SKM-1 (cell line): Measurements from ENCODE around the gene GATA2.

Experiments
- DNase-seq: peaks from one replicate; lab custom pipeline; 2025; ENCODE audit not compliant: unreplicated experiment; lab: John Stamatoyannopoulos, UW

The GATA2 gene

GRCh38 chr3:128456776-128457715 lies 36.0 kb downstream of the GATA2 start:
- no peak for DNase-seq

GRCh38 chr3:128455786-128456748 lies 36.9 kb downstream of the GATA2 start:
- no peak for DNase-seq

- DNase-seq = no peak
These were observed 37.9 kb downstream of the GATA2 start for GRCh38 chr3:128455116-128455515.

GRCh38 chr3:128454310-128454618 lies 38.7 kb downstream of the GATA2 start:
- no peak for DNase-seq

- no peak for DNase-seq
These were observed 39.3 kb downstream of the GATA2 start for GRCh38 chr3:128453501-128454309.

GRCh38 chr3:128452678-128453275 lies 40.2 kb downstream of the GATA2 start:
- DNase-seq = no peak

- no peak for DNase-seq
These were observed 40.9 kb downstream of the GATA2 start for GRCh38 chr3:128452120-128452519.

- DNase-seq = no peak
These were observed 43.8 kb downstream of the GATA2 start for GRCh38 chr3:128449111-128449638.

GRCh38 chr3:128448491-128448890 lies 44.5 kb downstream of the GATA2 start:
- no peak for DNase-seq

GRCh38 chr3:128447561-128448013 lies 45.4 kb downstream of the GATA2 start:
- DNase-seq = no peak

GRCh38 chr3:128446821-128447220 lies 46.2 kb downstream of the GATA2 start:
- DNase-seq = no peak

- no peak for DNase-seq
These were observed 47.6 kb downstream of the GATA2 start for GRCh38 chr3:128445357-128445756.

GRCh38 chr3:128443771-128444170 lies 49.2 kb downstream of the GATA2 start:
- no peak for DNase-seq

GRCh38 chr3:128442949-128443348 lies 50.1 kb downstream of the GATA2 start:
- no peak for DNase-seq

GRCh38 chr3:128442070-128442469 lies 50.9 kb downstream of the GATA2 start:
- DNase-seq = no peak

- DNase-seq = no peak
These were observed 53.8 kb downstream of the GATA2 start for GRCh38 chr3:128439226-128439625.

GRCh38 chr3:128438488-128439072 lies 54.4 kb downstream of the GATA2 start:
- no peak for DNase-seq

GRCh38 chr3:128436214-128436613 lies 56.8 kb downstream of the GATA2 start:
- DNase-seq = no peak

GRCh38 chr3:128435561-128435960 lies 57.4 kb downstream of the GATA2 start:
- DNase-seq = no peak

GRCh38 chr3:128435058-128435457 lies 57.9 kb downstream of the GATA2 start:
- DNase-seq = no peak
